B cell (primary cell): ENCODE results near the gene HECTD3. TPM values are rescaled to one million over a fixed set of nuclear protein-coding genes. Genes with fewer than 3 reads are reported as not detected.
"Not testable (repeated sequence)": the region's sequence is repeated elsewhere in the genome, so short reads cannot be mapped to it uniquely, and the experiment has no call there.

Source experiments
- ATAC-seq: fragments of 200-7000 bp; cut with Tn5 transposase; one replicate; pipeline ENCODE4 v1.10.0; 2021; ENCODE audit warnings: low read depth, mild to moderate bottlenecking, moderate number of reproducible peaks, moderate library complexity
- CTCF ChIA-PET: fragments of 350-600 bp; sonication (Branson Sonifier 250); formaldehyde crosslinking; loops from one replicate; lab custom pipeline; 2021; ENCODE audit warnings: antibody characterized with exemption, inconsistent platforms; lab: Charles Lee
- POLR2A ChIA-PET: fragments of 350-600 bp; sonication (Branson Sonifier 250); formaldehyde crosslinking; loops from one replicate; lab custom pipeline; 2021; ENCODE audit warnings: antibody characterized with exemption; lab: Charles Lee
- DNase-seq: peaks from one replicate; pipeline ENCODE4 v3.0.0; 2013
- H2AFZ ChIP-seq: 2 replicates; pipeline ENCODE4 v1.6.1; 2012; ENCODE audit warnings: mild to moderate bottlenecking, low read depth, low read length; ENCODE audit not compliant: insufficient read depth, poor library complexity, severe bottlenecking
- H3K27ac ChIP-seq, 2 donors: 1 replicate in 1 of 2; 2 replicates in 1 of 2; pipeline ENCODE4 v1.5.1; 2012 to 2013; ENCODE audit warnings: low read length in 2 of 2, mild to moderate bottlenecking in 2 of 2, moderate library complexity in 1 of 2
- H3K27me3 ChIP-seq, 4 experiments: fragments of 200-600 bp in 1 of 4; sonication (generic) in 1 of 4; replicated peaks in 1 of 4; 1 replicate in 2 of 4; 2 replicates in 2 of 4; pipeline versions ENCODE4 v1.6.1 to v1.7.0; 2013 to 2016; ENCODE audit warnings: low read length in 3 of 4, mild to moderate bottlenecking in 2 of 4, mixed read lengths in 1 of 4, moderate library complexity in 1 of 4; ENCODE audit not compliant: insufficient read depth in 4 of 4, control insufficient read depth in 3 of 4; ENCODE audit errors: control extremely low read depth in 1 of 4
- H3K36me3 ChIP-seq, 2 experiments: replicated peaks in 1 of 2; 1 replicate in 1 of 2; 2 replicates in 1 of 2; pipeline versions ENCODE4 v1.6.1 to v1.7.1; 2013; ENCODE audit warnings: low read length in 1 of 2; ENCODE audit not compliant: insufficient read depth in 2 of 2, control insufficient read depth in 1 of 2; ENCODE audit errors: control extremely low read depth in 1 of 2, extremely low read depth in 1 of 2
- H3K4me1 ChIP-seq, 2 donors: fragments of 200-600 bp in 1 of 2; sonication (generic) in 1 of 2; 1 replicate in 1 of 2; 2 replicates in 1 of 2; pipeline versions ENCODE4 v1.5.1 to v1.6.1; 2013 to 2017; ENCODE audit warnings: low read length in 2 of 2; ENCODE audit not compliant: control insufficient read depth in 2 of 2, insufficient read depth in 2 of 2
- H3K4me2 ChIP-seq: replicated peaks from 2 replicates; pipeline ENCODE3; 2012; ENCODE audit warnings: mild to moderate bottlenecking, low read depth, low read length; ENCODE audit not compliant: poor library complexity, severe bottlenecking
- H3K4me3 ChIP-seq, 5 experiments: fragments of 200-600 bp in 1 of 5; sonication (generic) in 1 of 5; 1 replicate in 3 of 5; 2 replicates in 2 of 5; pipeline versions ENCODE4 v1.5.1 to v1.7.0; 2011 to 2016; ENCODE audit warnings: low read length in 4 of 5, mild to moderate bottlenecking in 4 of 5, low read depth in 2 of 5, control low read depth in 1 of 5, moderate library complexity in 1 of 5; ENCODE audit not compliant: insufficient read depth in 1 of 5; ENCODE audit errors: control extremely low read depth in 1 of 5, extremely low read depth in 1 of 5
- H3K79me2 ChIP-seq: fragments of 200-600 bp; sonication (generic); one replicate; pipeline ENCODE4 v1.6.0; 2016; ENCODE audit warnings: low read length; ENCODE audit not compliant: control insufficient read depth, insufficient read depth
- H3K9ac ChIP-seq: fragments of 200-600 bp; sonication (generic); 2 replicates; pipeline ENCODE4 v1.6.1; 2017; ENCODE audit warnings: mild to moderate bottlenecking, low read length, moderate library complexity
- H3K9me3 ChIP-seq, 3 donors: one replicate each; pipeline versions ENCODE4 v1.6.1 to v1.7.1; 2013; ENCODE audit warnings: low read length in 2 of 3; ENCODE audit not compliant: control insufficient read depth in 2 of 3, insufficient read depth in 1 of 3; ENCODE audit errors: control extremely low read depth in 1 of 3
- H4K20me1 ChIP-seq: 2 replicates; pipeline ENCODE4 v1.6.0; 2012; ENCODE audit warnings: mild to moderate bottlenecking, low read length; ENCODE audit not compliant: insufficient read depth, control insufficient read depth, poor library complexity, severe bottlenecking
- H3K27ac Mint-ChIP-seq: one replicate; pipeline ENCODE4 v1.8.0; 2021; ENCODE audit warnings: mixed read lengths
- H3K27me3 Mint-ChIP-seq: one replicate; pipeline ENCODE4 v1.8.0; 2021; ENCODE audit warnings: mixed read lengths
- H3K4me1 Mint-ChIP-seq: one replicate; pipeline ENCODE4 v1.8.0; 2021; ENCODE audit warnings: mixed read lengths
- H3K4me3 Mint-ChIP-seq: one replicate; pipeline ENCODE4 v1.8.0; 2021; ENCODE audit warnings: mixed read lengths
- H3K9me3 Mint-ChIP-seq: one replicate; pipeline ENCODE4 v1.8.0; 2022; ENCODE audit warnings: mixed read lengths; ENCODE audit not compliant: insufficient read depth
- EZH2 ChIP-seq: IDR thresholded peaks from 2 replicates; pipeline ENCODE4 v1.6.1; 2012; ENCODE audit warnings: borderline replicate concordance, low read depth, mild to moderate bottlenecking, moderate library complexity, low read length; ENCODE audit not compliant: insufficient read depth, poor library complexity, severe bottlenecking
- WGBS: methylation state at CpG from one replicate; pipeline ENCODE4 v1.1.5; 2013; ENCODE audit warnings: missing lambda C conversion rate; ENCODE audit not compliant: insufficient coverage; 5-methylcytosine and 5-hydroxymethylcytosine counted together
- intact Hi-C: fragments of 100-400 bp; cut with micrococcal nuclease; formaldehyde crosslinking; loops from one replicate; pipeline ENCODE4 v1.10.0; 2022
- polyA plus RNA-seq: library from polyadenylated mRNA; depleted of rRNA; stranded (reverse); fragments of >200 nt; gene quantifications from 2 replicates; pipeline ENCODE4 v1.2.3, GENCODE V29; 2012
- total RNA-seq, 2 donors: library from RNA; stranded (reverse); fragments of 120-200 nt in 1 of 2; gene quantifications; 1 replicate in 1 of 2; 2 replicates in 1 of 2; pipeline versions ENCODE4 v1.2.3 to v1.2.4, GENCODE V29; 2013 to 2022
- TF ChIP-seq, protein P1 (sequence below): fragments of 200-600 bp; IDR thresholded peaks from one replicate; pipeline ENCODE4 v1.8.0; 2022; ENCODE audit warnings: antibody characterized with exemption, mild to moderate bottlenecking

HECTD3 gene
- total and polyA plus RNA-seq, 2 donors (not counting 1 experiment from before 2014, with no cell fraction given): 44.5 to 66.8 TPM

DNA sequence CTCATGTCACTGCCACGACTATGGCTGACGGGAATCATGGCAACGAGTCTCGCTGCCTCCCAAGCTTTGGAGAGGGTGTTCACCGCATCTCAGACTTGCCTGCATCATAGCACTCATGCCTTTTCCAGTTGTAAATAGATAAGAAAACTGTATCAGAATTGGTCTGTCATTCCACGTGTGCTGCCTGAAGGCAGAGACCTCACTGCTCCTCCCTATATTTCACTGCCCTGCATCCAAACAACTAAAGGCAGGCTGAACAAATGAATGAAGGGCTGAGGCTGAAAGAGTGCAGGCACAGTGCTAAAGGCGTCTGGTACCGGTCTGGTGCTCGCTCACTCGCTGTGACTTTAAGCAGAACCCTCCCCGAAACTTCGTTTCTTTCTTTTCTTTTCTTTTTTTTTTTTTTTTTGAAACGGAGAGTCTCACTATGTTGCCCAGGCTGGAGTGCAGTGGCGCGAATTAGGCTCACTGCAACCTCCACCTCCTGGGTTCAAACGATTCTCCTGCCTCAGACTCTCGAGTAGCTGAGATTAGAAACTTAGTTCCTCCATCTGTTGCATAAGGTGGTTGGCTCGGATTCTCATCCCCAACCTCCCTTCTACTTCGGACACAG, 25.3 kb downstream of the HECTD3 start:
- Histone ChIP-seq H3K27me3 (no peaks in the 10 kb centered on the region), H4K20me1 (no peaks in the 10 kb centered on the region), H3K9ac (peak overlapping the region; percentile 83), H3K4me3 (peak overlapping the region; percentile 80 to 91 (median 87)), H3K4me2 (peak overlapping the region; percentile 80), H3K4me1 (peaks cover 9 to 19% of the 10 kb centered on the region in 2 donors), H2AFZ (peak overlapping the region; percentile 93), H3K36me3 (peaks cover 0 to 5% of the 10 kb centered on the region in 2 experiments), H3K27ac (peak overlapping the region; percentile 34 to 66), H3K79me2 (peaks cover 28% of the 10 kb centered on the region), H3K9me3 (no peaks in the 10 kb centered on the region)
- no peaks in the 10 kb centered on the region for H3K27me3 Mint-ChIP-seq
- ChIA-PET POLR2A (interaction anchor here (0.7 to 1.9 kb wide), 7 partner anchors 25 to 410 kb away, joined by 4 to 30 read pairs (median 5); partner anchors contain the start of genes HECTD3, PLK3, RPS8 and UROD), CTCF (interaction anchor here (0.7 to 4.4 kb wide), 7 partner anchors 13 to 631 kb away, joined by 3 to 37 read pairs (median 4); partner anchors contain the start of genes HECTD3, PLK3 and UROD)
- intact Hi-C loops: loop anchor here (1.0 to 5.0 kb wide), 8 partner anchors 26 to 701 kb away; partner anchors contain the start of genes ARMH1, BEST4, CCDC163 and GPBP1L1
- TF ChIP-seq, protein P1, sequence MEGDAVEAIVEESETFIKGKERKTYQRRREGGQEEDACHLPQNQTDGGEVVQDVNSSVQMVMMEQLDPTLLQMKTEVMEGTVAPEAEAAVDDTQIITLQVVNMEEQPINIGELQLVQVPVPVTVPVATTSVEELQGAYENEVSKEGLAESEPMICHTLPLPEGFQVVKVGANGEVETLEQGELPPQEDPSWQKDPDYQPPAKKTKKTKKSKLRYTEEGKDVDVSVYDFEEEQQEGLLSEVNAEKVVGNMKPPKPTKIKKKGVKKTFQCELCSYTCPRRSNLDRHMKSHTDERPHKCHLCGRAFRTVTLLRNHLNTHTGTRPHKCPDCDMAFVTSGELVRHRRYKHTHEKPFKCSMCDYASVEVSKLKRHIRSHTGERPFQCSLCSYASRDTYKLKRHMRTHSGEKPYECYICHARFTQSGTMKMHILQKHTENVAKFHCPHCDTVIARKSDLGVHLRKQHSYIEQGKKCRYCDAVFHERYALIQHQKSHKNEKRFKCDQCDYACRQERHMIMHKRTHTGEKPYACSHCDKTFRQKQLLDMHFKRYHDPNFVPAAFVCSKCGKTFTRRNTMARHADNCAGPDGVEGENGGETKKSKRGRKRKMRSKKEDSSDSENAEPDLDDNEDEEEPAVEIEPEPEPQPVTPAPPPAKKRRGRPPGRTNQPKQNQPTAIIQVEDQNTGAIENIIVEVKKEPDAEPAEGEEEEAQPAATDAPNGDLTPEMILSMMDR: no peak
- TF ChIP-seq EZH2: no peak
- peak overlapping the region; percentile 100 for H3K4me3 Mint-ChIP-seq
- no peaks in the 10 kb centered on the region for H3K9me3 Mint-ChIP-seq
- H3K4me1 Mint-ChIP-seq: peaks cover 18% of the 10 kb centered on the region
- ATAC-seq (no peak), DNase-seq (no peak)
- peak overlapping the region; percentile 86 for H3K27ac Mint-ChIP-seq
- 17% methylated on average over 18 of the region's 19 CpGs for WGBS

DNA sequence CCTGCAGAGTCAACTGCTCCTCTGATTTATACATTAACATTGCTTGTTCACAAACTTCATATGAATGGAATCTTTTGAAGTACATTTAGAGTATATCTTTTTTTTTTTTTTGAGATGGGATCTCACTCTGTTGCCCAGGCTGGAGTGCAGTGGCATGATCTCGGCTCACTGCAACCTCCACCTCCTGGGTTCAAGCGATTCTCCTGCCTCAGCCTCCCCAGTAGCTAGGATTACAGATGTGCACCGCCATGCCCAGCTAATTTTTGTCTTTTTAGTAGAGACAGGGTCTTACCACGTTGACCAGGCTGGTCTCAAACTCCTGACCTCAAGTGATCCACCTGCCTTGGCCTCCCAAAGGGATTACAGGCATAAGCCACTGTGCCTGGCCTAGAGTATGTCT, 33.8 kb downstream of the HECTD3 start:
- H3K4me3 Mint-ChIP-seq, H4K20me1 ChIP-seq, H3K79me2 ChIP-seq, ATAC-seq, H3K4me2 ChIP-seq, H3K27ac Mint-ChIP-seq, DNase-seq, H3K9me3 Mint-ChIP-seq, H3K9me3 ChIP-seq, H2AFZ ChIP-seq, H3K27me3 Mint-ChIP-seq, H3K27ac ChIP-seq, H3K27me3 ChIP-seq, H3K4me3 ChIP-seq, H3K4me1 ChIP-seq, intact Hi-C loops, H3K9ac ChIP-seq, POLR2A ChIA-PET, CTCF ChIA-PET: not testable (repeated sequence)
- peaks cover 10% of the 10 kb centered on the region for H3K4me1 Mint-ChIP-seq
- 100% methylated on average over 2 of the region's 4 CpGs for WGBS
- H3K36me3 ChIP-seq: peaks cover 13 to 40% of the 10 kb centered on the region in 2 experiments
